GM21717 (cell line): ENCODE measurements around the gene DMAC2.
"Not testable (repeated sequence)": the region's sequence is repeated elsewhere in the genome, so short reads cannot be mapped to it uniquely, and the experiment has no call there.

Experiments used
- ATAC-seq: cut with Tn5 transposase; IDR thresholded peaks from one replicate; pipeline ENCODE4 v1.9.1; 2021; ENCODE audit warnings: mild to moderate bottlenecking, moderate library complexity; ENCODE audit not compliant: unreplicated experiment

The DMAC2 gene

GRCh38 chr19:41424335-41425173, 15.2 kb downstream of the DMAC2 start:
- ATAC-seq: no peak

GRCh38 chr19:41422955-41423354, 16.8 kb downstream of the DMAC2 start:
- ATAC-seq: no peak

- no peak for ATAC-seq
Observed at GRCh38 chr19:41422456-41422855, 17.3 kb downstream of the DMAC2 start.

- ATAC-seq: no peak
Observed at GRCh38 chr19:41421973-41422372, 17.7 kb downstream of the DMAC2 start.

- ATAC-seq: no peak
Observed at GRCh38 chr19:41421314-41421713, 18.4 kb downstream of the DMAC2 start.

GRCh38 chr19:41420101-41420880, 19.4 kb downstream of the DMAC2 start:
- ATAC-seq: no peak

- ATAC-seq: no peak
Observed at GRCh38 chr19:41416194-41416674, 23.5 kb downstream of the DMAC2 start.

GRCh38 chr19:41415154-41415571, 24.5 kb downstream of the DMAC2 start:
- ATAC-seq: no peak

GRCh38 chr19:41414461-41414860, 25.3 kb downstream of the DMAC2 start:
- no peak for ATAC-seq

GRCh38 chr19:41413947-41414346, 25.8 kb downstream of the DMAC2 start:
- ATAC-seq: no peak

- ATAC-seq: no peak
Observed at GRCh38 chr19:41412953-41413352, 26.8 kb downstream of the DMAC2 start.

- no peak for ATAC-seq
Observed at GRCh38 chr19:41411968-41412265, 27.8 kb downstream of the DMAC2 start.

- ATAC-seq: no peak
Observed at GRCh38 chr19:41411100-41411967, 28.4 kb downstream of the DMAC2 start.

GRCh38 chr19:41410336-41411054, 29.2 kb downstream of the DMAC2 start:
- ATAC-seq: no peak

- ATAC-seq: no peak
Observed at GRCh38 chr19:41409288-41409687, 30.4 kb downstream of the DMAC2 start.

- ATAC-seq: not testable (repeated sequence)
Observed at GRCh38 chr19:41408846-41409245, 30.9 kb downstream of the DMAC2 start.

GRCh38 chr19:41408256-41408655, 31.5 kb downstream of the DMAC2 start:
- ATAC-seq: no peak

- no peak for ATAC-seq
Observed at GRCh38 chr19:41407271-41407670, 32.4 kb downstream of the DMAC2 start.

- ATAC-seq: no peak
Observed at GRCh38 chr19:41405776-41406175, 33.9 kb downstream of the DMAC2 start.

- ATAC-seq: no peak
Observed at GRCh38 chr19:41403181-41403970, 36.3 kb downstream of the DMAC2 start.
